Glutamatergic neuron (in vitro differentiated cells): ENCODE measurements around the gene REEP3. TPM values are rescaled to one million over a fixed set of nuclear protein-coding genes. Genes with fewer than 3 reads are reported as not detected.
A peak's percentile ranks its signal among the peaks of the same experiment; 100 is the strongest.
"Not testable (repeated sequence)": the region's sequence is repeated elsewhere in the genome, so short reads cannot be mapped to it uniquely, and the experiment has no call there.

ENCODE experiments used
- DNase-seq: peaks from one replicate; pipeline ENCODE4 v3.0.0; 2022
- H3K27ac Mint-ChIP-seq: one replicate; pipeline ENCODE4 v1.8.0; 2020; ENCODE audit warnings: mild to moderate bottlenecking, mixed read lengths, inconsistent platforms; ENCODE audit not compliant: unreplicated experiment
- H3K27me3 Mint-ChIP-seq: one replicate; pipeline ENCODE4 v1.8.0; 2020; ENCODE audit warnings: mild to moderate bottlenecking, moderate library complexity, mixed read lengths, inconsistent platforms; ENCODE audit not compliant: unreplicated experiment
- H3K36me3 Mint-ChIP-seq: one replicate; pipeline ENCODE4 v1.8.0; 2020; ENCODE audit warnings: mild to moderate bottlenecking, mixed read lengths, inconsistent platforms; ENCODE audit not compliant: unreplicated experiment
- H3K4me1 Mint-ChIP-seq: one replicate; pipeline ENCODE4 v1.8.0; 2020; ENCODE audit warnings: mild to moderate bottlenecking, low read depth, mixed read lengths, inconsistent platforms; ENCODE audit not compliant: unreplicated experiment
- H3K4me3 Mint-ChIP-seq: one replicate; pipeline ENCODE4 v1.8.0; 2020; ENCODE audit warnings: mild to moderate bottlenecking, mixed read lengths, inconsistent platforms; ENCODE audit not compliant: unreplicated experiment
- H3K9me3 Mint-ChIP-seq: one replicate; pipeline ENCODE4 v1.8.0; 2020; ENCODE audit warnings: mild to moderate bottlenecking, moderate library complexity, mixed read lengths, inconsistent platforms; ENCODE audit not compliant: unreplicated experiment
- CTCF ChIP-seq: fragments of 200-600 bp; sonication (generic); IDR thresholded peaks from one replicate; pipeline ENCODE4 v1.5.0; 2021; ENCODE audit not compliant: partially characterized antibody, unreplicated experiment
- total RNA-seq: library from RNA; stranded (reverse); fragmentation: NEBNext Ultra II Directional; extraction: Animal tissue kit (Norgen Biotek cat#: 25700); gene quantifications from one replicate; pipeline ENCODE4 v1.2.1, GENCODE V29; 2021; ENCODE audit not compliant: unreplicated experiment

REEP3 gene
- total RNA-seq, 1 donor from 2014 or later: 47.1 TPM

- Mint-ChIP-seq H3K36me3 (peaks cover 4% of the 10 kb centered on the region), H3K27ac (peak overlapping the region; percentile 54), H3K9me3 (peaks cover 4% of the 10 kb centered on the region), H3K4me1 (peaks cover 22% of the 10 kb centered on the region), H3K4me3 (no peak overlapping the region), H3K27me3 (peaks cover 6% of the 10 kb centered on the region)
- TF ChIP-seq CTCF: no peak
- no peak for DNase-seq
Measured at GRCh38 chr10:63491588-63492316, 29.4 kb upstream of the REEP3 start.

GRCh38 chr10:63492317-63492690, 28.9 kb upstream of the REEP3 start:
- DNase-seq, H3K4me3 Mint-ChIP-seq, H3K36me3 Mint-ChIP-seq, H3K27ac Mint-ChIP-seq, H3K9me3 Mint-ChIP-seq, H3K27me3 Mint-ChIP-seq: not testable (repeated sequence)
- H3K4me1 Mint-ChIP-seq: peaks cover 26% of the 10 kb centered on the region

GRCh38 chr10:63493004-63493403, 28.2 kb upstream of the REEP3 start:
- H3K9me3 Mint-ChIP-seq: peaks cover 4% of the 10 kb centered on the region
- DNase-seq: no peak
- peaks cover 6% of the 10 kb centered on the region for H3K27me3 Mint-ChIP-seq
- peaks cover 4% of the 10 kb centered on the region for H3K36me3 Mint-ChIP-seq
- no peak for TF ChIP-seq CTCF
- peak overlapping the region; percentile 29 for H3K27ac Mint-ChIP-seq
- H3K4me3 Mint-ChIP-seq: no peak overlapping the region
- peaks cover 29% of the 10 kb centered on the region for H3K4me1 Mint-ChIP-seq

- Mint-ChIP-seq H3K36me3 (peaks cover 3% of the 10 kb centered on the region), H3K27ac (no peak overlapping the region), H3K9me3 (peaks cover 2% of the 10 kb centered on the region), H3K4me1 (peaks cover 27% of the 10 kb centered on the region), H3K27me3 (peaks cover 6% of the 10 kb centered on the region), H3K4me3 (no peak overlapping the region)
- no peak for DNase-seq
- TF ChIP-seq CTCF: no peak
Measured at GRCh38 chr10:63494951-63495350, 26.2 kb upstream of the REEP3 start.

GRCh38 chr10:63496561-63496960, 24.6 kb upstream of the REEP3 start:
- Mint-ChIP-seq H3K4me1 (peaks cover 26% of the 10 kb centered on the region), H3K9me3 (no peaks in the 10 kb centered on the region), H3K36me3 (no peaks in the 10 kb centered on the region), H3K27me3 (peaks cover 4% of the 10 kb centered on the region), H3K27ac (peak overlapping the region; percentile 11), H3K4me3 (no peak overlapping the region)
- no peak for DNase-seq
- no peak for TF ChIP-seq CTCF
